HL-60 (cell line): ENCODE results near the gene MRPS12.
"Not testable (repeated sequence)": the region's sequence is repeated elsewhere in the genome, so short reads cannot be mapped to it uniquely, and the experiment has no call there.

Experiments used
- DNase-seq, 2 experiments: peaks; one replicate each; pipeline ENCODE4 v3.0.0-alpha.2; 2010 to 2020; ENCODE audit warnings: low read depth in 1 of 2, low spot score in 1 of 2
- H3K27ac ChIP-seq: fragments of 250-450 bp; sonication (Bioruptor Pico); replicated peaks from 2 replicates; pipeline ENCODE4 v1.5.1; 2020; ENCODE audit warnings: mild to moderate bottlenecking, moderate library complexity
- H3K27me3 ChIP-seq: fragments of 250-450 bp; sonication (Bioruptor Pico); 2 replicates; pipeline ENCODE4 v1.5.1; 2021; ENCODE audit warnings: mild to moderate bottlenecking, moderate library complexity; ENCODE audit not compliant: insufficient read depth, poor library complexity, severe bottlenecking
- H3K4me3 ChIP-seq: replicated peaks from 2 replicates; pipeline ENCODE4 v1.5.1; 2011; ENCODE audit warnings: mild to moderate bottlenecking, control low read depth, low read length; ENCODE audit not compliant: insufficient read depth
- GABPA ChIP-seq: IDR thresholded peaks from 2 replicates; pipeline ENCODE4 v1.6.1; 2012; ENCODE audit warnings: low read depth
- POLR2AphosphoS5 ChIP-seq: IDR thresholded peaks from 2 replicates; pipeline ENCODE4 v1.6.1; 2012; ENCODE audit warnings: low read depth
- SPI1 ChIP-seq: IDR thresholded peaks from 2 replicates; pipeline ENCODE4 v1.6.1; 2012; ENCODE audit warnings: low read depth, mild to moderate bottlenecking, borderline replicate concordance
- TF ChIP-seq, protein P1 (sequence below): IDR thresholded peaks from 2 replicates; pipeline ENCODE4 v1.6.1; 2012; ENCODE audit warnings: low read depth; ENCODE audit not compliant: insufficient replicate concordance
- TF ChIP-seq, protein P2 (sequence below): IDR thresholded peaks from one replicate; pipeline ENCODE4 v1.5.1; 2011; ENCODE audit warnings: low read length, control low read depth, inconsistent platforms; ENCODE audit not compliant: insufficient read depth

Gene MRPS12

DNA sequence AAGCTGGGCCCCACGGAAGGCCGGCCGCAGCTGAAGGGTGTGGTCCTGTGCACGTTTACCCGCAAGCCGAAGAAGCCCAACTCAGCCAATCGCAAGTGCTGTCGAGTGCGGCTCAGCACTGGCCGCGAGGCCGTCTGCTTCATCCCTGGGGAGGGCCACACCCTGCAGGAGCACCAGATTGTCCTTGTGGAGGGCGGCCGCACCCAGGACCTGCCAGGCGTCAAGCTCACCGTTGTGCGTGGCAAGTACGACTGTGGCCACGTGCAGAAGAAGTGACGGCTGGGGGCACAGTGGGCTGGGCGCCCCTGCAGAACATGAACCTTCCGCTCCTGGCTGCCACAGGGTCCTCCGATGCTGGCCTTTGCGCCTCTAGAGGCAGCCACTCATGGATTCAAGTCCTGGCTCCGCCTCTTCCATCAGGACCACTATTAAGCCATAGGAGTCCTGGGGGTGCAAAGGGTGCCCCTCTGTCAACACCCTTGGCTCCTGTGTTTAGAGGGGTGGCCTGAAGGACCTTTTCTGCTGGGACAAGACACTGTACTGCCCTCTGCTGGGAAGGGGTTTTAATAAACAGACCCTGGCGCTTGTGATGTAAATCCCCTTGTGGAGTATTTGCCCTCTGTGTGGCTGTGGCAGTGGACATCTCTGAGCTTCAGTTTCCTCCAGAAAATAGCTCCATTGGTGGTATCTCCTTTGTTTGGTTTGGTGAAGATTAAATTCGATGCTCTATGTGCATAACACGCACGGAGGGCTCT is 1.9 kb downstream of the MRPS12 start:
- Histone ChIP-seq H3K27me3 (no peaks in the 10 kb centered on the region), H3K27ac (no peak overlapping the region), H3K4me3 (no peak overlapping the region)
- peak in 1 of 2 experiments; percentile 45 for DNase-seq
- TF ChIP-seq SPI1 (no peak), POLR2AphosphoS5 (no peak), GABPA (no peak)
- TF ChIP-seq, protein P1, sequence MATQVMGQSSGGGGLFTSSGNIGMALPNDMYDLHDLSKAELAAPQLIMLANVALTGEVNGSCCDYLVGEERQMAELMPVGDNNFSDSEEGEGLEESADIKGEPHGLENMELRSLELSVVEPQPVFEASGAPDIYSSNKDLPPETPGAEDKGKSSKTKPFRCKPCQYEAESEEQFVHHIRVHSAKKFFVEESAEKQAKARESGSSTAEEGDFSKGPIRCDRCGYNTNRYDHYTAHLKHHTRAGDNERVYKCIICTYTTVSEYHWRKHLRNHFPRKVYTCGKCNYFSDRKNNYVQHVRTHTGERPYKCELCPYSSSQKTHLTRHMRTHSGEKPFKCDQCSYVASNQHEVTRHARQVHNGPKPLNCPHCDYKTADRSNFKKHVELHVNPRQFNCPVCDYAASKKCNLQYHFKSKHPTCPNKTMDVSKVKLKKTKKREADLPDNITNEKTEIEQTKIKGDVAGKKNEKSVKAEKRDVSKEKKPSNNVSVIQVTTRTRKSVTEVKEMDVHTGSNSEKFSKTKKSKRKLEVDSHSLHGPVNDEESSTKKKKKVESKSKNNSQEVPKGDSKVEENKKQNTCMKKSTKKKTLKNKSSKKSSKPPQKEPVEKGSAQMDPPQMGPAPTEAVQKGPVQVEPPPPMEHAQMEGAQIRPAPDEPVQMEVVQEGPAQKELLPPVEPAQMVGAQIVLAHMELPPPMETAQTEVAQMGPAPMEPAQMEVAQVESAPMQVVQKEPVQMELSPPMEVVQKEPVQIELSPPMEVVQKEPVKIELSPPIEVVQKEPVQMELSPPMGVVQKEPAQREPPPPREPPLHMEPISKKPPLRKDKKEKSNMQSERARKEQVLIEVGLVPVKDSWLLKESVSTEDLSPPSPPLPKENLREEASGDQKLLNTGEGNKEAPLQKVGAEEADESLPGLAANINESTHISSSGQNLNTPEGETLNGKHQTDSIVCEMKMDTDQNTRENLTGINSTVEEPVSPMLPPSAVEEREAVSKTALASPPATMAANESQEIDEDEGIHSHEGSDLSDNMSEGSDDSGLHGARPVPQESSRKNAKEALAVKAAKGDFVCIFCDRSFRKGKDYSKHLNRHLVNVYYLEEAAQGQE: no peak
- TF ChIP-seq, protein P2, sequence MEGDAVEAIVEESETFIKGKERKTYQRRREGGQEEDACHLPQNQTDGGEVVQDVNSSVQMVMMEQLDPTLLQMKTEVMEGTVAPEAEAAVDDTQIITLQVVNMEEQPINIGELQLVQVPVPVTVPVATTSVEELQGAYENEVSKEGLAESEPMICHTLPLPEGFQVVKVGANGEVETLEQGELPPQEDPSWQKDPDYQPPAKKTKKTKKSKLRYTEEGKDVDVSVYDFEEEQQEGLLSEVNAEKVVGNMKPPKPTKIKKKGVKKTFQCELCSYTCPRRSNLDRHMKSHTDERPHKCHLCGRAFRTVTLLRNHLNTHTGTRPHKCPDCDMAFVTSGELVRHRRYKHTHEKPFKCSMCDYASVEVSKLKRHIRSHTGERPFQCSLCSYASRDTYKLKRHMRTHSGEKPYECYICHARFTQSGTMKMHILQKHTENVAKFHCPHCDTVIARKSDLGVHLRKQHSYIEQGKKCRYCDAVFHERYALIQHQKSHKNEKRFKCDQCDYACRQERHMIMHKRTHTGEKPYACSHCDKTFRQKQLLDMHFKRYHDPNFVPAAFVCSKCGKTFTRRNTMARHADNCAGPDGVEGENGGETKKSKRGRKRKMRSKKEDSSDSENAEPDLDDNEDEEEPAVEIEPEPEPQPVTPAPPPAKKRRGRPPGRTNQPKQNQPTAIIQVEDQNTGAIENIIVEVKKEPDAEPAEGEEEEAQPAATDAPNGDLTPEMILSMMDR: no peak

DNA sequence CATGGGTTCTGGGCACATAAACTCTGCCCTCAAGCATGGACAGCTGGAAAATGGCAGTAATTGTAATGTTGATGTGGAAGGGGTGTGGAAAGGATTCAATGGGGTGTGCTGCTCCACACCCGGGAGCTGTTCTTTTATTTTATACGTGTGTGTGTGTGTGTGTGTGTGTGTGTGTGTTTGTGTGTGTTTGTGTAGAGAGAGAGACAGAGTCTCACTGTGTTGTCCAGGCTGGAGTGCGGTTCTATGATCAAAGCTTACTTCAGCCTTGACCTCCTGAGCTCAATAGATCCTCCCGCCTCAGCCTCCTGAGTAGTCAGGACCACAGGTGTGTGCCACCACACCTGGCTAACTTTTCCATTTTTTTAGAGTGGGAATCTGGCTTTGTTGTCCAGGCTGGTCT is 2.8 kb downstream of the MRPS12 start:
- Histone ChIP-seq H3K27me3 (no peaks in the 10 kb centered on the region), H3K4me3 (no peak overlapping the region), H3K27ac (no peak overlapping the region)
- DNase-seq: no peak
- TF ChIP-seq, protein P1: no peak
- no peak for TF ChIP-seq POLR2AphosphoS5
- no peak for TF ChIP-seq GABPA
- no peak for TF ChIP-seq SPI1
- TF ChIP-seq, protein P2: no peak

DNA sequence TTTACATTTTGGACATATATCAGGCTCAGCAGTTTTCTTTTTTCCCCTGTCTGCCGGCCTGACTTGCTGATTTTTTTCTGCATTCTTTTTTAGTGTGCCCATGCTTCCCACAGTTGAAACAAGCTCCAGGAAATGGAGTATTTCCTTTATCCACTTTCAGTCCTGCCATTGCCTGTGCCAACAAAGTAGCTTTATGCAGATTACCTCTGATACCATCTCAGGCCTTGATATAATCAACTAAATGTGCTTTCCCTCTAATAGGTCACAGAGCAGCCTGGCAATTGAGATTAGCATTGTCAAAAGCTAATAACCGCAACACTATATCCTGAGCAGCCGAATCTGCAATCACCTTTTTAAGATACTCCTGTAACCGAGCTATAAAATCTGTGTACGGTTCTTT is 9.2 kb downstream of the MRPS12 start:
- no peak overlapping the region for H3K4me3 ChIP-seq
- H3K27ac ChIP-seq: no peak overlapping the region
- TF ChIP-seq, protein P1: no peak
- TF ChIP-seq GABPA (no peak), POLR2AphosphoS5 (no peak), SPI1 (no peak)
- TF ChIP-seq, protein P2: no peak

DNA sequence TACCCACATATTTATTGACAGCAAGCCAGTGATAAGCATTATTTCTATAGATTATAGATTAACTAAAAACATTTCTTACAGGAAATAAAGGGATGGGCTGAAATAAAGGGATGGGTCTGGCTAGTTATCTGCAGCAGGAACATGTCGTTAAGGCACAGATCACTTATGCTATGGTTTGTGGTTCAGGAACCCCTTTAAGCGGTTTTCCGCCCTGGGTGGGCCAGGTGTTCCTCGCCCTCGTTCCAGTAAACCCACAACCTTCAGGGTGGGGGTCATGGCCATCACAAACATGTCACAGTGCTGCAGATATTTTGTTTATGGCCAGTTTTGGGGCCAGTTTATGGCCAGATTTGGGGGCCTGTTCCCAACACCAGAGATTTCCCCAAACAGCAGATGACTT is 10.7 kb downstream of the MRPS12 start:
- not testable (repeated sequence) for H3K27ac ChIP-seq, DNase-seq, H3K27me3 ChIP-seq, H3K4me3 ChIP-seq

More for the DNA sequence above, 9.2 kb downstream of the MRPS12 start:
- H3K27me3 ChIP-seq: no peaks in the 10 kb centered on the region
- no peak for DNase-seq
